ENCODE measurements around the gene SLC24A3.

GRCh38 chr20:19713822-19714578 lies 501.6 kb downstream of the SLC24A3 start:
- no peak for TF ChIP-seq POLR2A (IDR thresholded peaks at IDR 0.05)
- TF ChIP-seq, protein P1, sequence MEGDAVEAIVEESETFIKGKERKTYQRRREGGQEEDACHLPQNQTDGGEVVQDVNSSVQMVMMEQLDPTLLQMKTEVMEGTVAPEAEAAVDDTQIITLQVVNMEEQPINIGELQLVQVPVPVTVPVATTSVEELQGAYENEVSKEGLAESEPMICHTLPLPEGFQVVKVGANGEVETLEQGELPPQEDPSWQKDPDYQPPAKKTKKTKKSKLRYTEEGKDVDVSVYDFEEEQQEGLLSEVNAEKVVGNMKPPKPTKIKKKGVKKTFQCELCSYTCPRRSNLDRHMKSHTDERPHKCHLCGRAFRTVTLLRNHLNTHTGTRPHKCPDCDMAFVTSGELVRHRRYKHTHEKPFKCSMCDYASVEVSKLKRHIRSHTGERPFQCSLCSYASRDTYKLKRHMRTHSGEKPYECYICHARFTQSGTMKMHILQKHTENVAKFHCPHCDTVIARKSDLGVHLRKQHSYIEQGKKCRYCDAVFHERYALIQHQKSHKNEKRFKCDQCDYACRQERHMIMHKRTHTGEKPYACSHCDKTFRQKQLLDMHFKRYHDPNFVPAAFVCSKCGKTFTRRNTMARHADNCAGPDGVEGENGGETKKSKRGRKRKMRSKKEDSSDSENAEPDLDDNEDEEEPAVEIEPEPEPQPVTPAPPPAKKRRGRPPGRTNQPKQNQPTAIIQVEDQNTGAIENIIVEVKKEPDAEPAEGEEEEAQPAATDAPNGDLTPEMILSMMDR (IDR thresholded peaks at IDR 0.05) = no peak
